Thyroid gland (tissue), 4 donors: ENCODE measurements around the gene PGM2.

Experiments
- POLR2A ChIP-seq, 2 donors: fragments of 450-650 bp; IDR thresholded peaks; one replicate each; pipeline ENCODE4 v1.6.1; 2017; ENCODE audit warnings: antibody characterized with exemption in 2 of 2, mild to moderate bottlenecking in 2 of 2, moderate library complexity in 1 of 2
- TF ChIP-seq, protein P1 (sequence below), 6 experiments: fragments of 200-600 bp in 3 of 6; fragments of 450-650 bp in 3 of 6; sonication (generic) in 3 of 6; IDR thresholded peaks; one replicate each; pipeline ENCODE4 v1.5.1; 2016 to 2019; ENCODE audit warnings: antibody characterized with exemption in 6 of 6, mild to moderate bottlenecking in 2 of 6, inconsistent platforms in 1 of 6, moderate library complexity in 1 of 6

DNA sequence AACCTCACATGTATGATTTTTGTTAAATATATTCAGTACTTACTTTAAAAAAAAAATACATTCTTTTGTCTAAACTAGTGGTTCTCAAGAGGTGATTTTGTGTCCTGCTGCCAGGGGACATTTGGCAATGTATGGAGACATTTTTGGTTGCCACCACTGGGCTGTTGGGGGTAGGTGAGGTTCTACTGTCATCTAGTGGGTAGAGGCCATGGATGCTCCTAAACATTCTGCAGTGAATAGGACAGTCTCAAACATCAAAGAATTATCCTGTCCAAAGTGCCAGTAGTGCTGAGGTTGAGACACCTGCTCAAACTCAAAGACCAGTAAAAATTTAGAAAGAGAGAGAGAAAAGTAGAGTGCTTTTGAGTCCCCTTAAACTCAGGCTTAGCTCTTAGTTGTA, 32.9 kb upstream of the PGM2 start:
- TF ChIP-seq, protein P1, sequence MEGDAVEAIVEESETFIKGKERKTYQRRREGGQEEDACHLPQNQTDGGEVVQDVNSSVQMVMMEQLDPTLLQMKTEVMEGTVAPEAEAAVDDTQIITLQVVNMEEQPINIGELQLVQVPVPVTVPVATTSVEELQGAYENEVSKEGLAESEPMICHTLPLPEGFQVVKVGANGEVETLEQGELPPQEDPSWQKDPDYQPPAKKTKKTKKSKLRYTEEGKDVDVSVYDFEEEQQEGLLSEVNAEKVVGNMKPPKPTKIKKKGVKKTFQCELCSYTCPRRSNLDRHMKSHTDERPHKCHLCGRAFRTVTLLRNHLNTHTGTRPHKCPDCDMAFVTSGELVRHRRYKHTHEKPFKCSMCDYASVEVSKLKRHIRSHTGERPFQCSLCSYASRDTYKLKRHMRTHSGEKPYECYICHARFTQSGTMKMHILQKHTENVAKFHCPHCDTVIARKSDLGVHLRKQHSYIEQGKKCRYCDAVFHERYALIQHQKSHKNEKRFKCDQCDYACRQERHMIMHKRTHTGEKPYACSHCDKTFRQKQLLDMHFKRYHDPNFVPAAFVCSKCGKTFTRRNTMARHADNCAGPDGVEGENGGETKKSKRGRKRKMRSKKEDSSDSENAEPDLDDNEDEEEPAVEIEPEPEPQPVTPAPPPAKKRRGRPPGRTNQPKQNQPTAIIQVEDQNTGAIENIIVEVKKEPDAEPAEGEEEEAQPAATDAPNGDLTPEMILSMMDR (IDR thresholded peaks at IDR 0.05), result peak in 4 of 6 experiments; percentile 52 to 68 (median 60)
- TF ChIP-seq POLR2A (IDR thresholded peaks at IDR 0.05), result no peak
